ENCODE measurements around the gene NAALADL2. TPM values are rescaled to one million over a fixed set of nuclear protein-coding genes. Genes with fewer than 3 reads are reported as not detected.

Gene NAALADL2
- polyA plus RNA-seq, 1 donor from 2014 or later = 1.6 TPM

GRCh38 chr3:175279911-175280310, 420.8 kb downstream of the NAALADL2 start:
- Histone ChIP-seq H2AFZ (ENCODE audit: low read depth, low read length) (no peak overlapping the region), H3K27me3 (ENCODE audit: insufficient read depth, low read depth, low read length) (no peaks in the 10 kb centered on the region), H3K27ac (ENCODE audit: low read length) (no peak overlapping the region), H3K79me2 (replicated peaks; ENCODE audit: insufficient read depth, low read length) (no peaks in the 10 kb centered on the region), H3K4me3 (ENCODE audit: low read length) (no peak overlapping the region), H3K4me2 (ENCODE audit: low read length) (no peak overlapping the region), H3K36me3 (ENCODE audit: insufficient read depth, low read length) (no peaks in the 10 kb centered on the region), H3F3A (ENCODE audit: insufficient read depth, low read length, poor library complexity, severe bottlenecking) (no peaks in the 10 kb centered on the region), H4K20me1 (ENCODE audit: insufficient read depth) (no peaks in the 10 kb centered on the region), H3K9me3 (ENCODE audit: low read length) (no peaks in the 10 kb centered on the region), H3K9ac (ENCODE audit: low read length) (no peak overlapping the region), H3K9me2 (ENCODE audit: insufficient read depth, low read length) (no peaks in the 10 kb centered on the region)
- TF ChIP-seq CTCF (IDR thresholded peaks at IDR 0.05; ENCODE audit: poor library complexity, severe bottlenecking) = no peak
- TF ChIP-seq TAF1 (IDR thresholded peaks at IDR 0.05; ENCODE audit: low read depth) = no peak
- no peak for TF ChIP-seq REST (IDR thresholded peaks at IDR 0.05; ENCODE audit: borderline replicate concordance)
- TF ChIP-seq SMC3 (conservative IDR thresholded peaks at IDR 0.05; ENCODE audit: poor library complexity) = no peak
- TF ChIP-seq POLR2AphosphoS5 (IDR thresholded peaks at IDR 0.05) = no peak
- TF ChIP-seq EP300 (conservative IDR thresholded peaks at IDR 0.05; ENCODE audit: poor library complexity, severe bottlenecking) = no peak
- no peak for TF ChIP-seq EZH2 (IDR thresholded peaks at IDR 0.05; ENCODE audit: borderline replicate concordance, insufficient read depth, low read length, poor library complexity, severe bottlenecking)
- TF ChIP-seq RAD21 (conservative IDR thresholded peaks at IDR 0.05) = no peak
- TF ChIP-seq MXI1 (conservative IDR thresholded peaks at IDR 0.05; ENCODE audit: poor library complexity, severe bottlenecking) = no peak

DNA sequence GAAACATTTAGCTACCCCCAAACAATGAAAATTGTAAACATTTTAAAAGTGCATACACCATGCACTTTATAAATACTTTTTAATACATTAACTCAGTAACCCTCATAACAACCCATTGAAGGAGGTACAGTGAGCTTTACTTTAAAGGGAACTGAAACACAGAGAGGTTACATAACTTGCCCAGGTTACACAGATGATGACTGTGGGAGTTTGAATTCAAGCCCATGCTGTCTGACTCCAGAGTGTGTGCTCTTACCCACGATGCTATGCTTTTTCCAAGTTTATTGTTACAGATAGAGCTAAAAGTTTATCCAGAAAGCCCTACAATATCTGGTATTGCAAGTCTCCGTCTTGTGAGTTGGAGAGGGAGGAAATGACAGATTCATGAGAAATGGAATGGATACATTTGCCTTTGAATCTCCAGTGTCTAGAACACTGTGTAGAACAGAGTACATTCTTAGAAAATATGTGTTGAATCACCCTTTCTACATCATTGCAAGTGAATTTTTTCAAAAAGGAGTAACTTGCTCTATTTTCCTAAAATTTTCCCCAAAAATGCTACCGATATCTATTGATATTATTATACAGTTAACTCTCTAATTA, 428.3 kb downstream of the NAALADL2 start:
- H3K79me2 ChIP-seq (replicated peaks; ENCODE audit: insufficient read depth, low read length) = no peaks in the 10 kb centered on the region
- no peaks in the 10 kb centered on the region for H3F3A ChIP-seq (ENCODE audit: insufficient read depth, low read length, poor library complexity, severe bottlenecking)
- H3K27me3 ChIP-seq (ENCODE audit: insufficient read depth, low read depth, low read length) = no peaks in the 10 kb centered on the region
- H3K27ac ChIP-seq (ENCODE audit: low read length) = no peak overlapping the region
- no peaks in the 10 kb centered on the region for H3K9me3 ChIP-seq (ENCODE audit: low read length)
- no peak overlapping the region for H3K9ac ChIP-seq (ENCODE audit: low read length)
- no peaks in the 10 kb centered on the region for H4K20me1 ChIP-seq (ENCODE audit: insufficient read depth)
- TF ChIP-seq MXI1 (conservative IDR thresholded peaks at IDR 0.05; ENCODE audit: poor library complexity, severe bottlenecking) (no peak), TAF1 (IDR thresholded peaks at IDR 0.05; ENCODE audit: low read depth) (no peak), EP300 (conservative IDR thresholded peaks at IDR 0.05; ENCODE audit: poor library complexity, severe bottlenecking) (no peak), REST (IDR thresholded peaks at IDR 0.05; ENCODE audit: borderline replicate concordance) (no peak), SMC3 (conservative IDR thresholded peaks at IDR 0.05; ENCODE audit: poor library complexity) (no peak), RAD21 (conservative IDR thresholded peaks at IDR 0.05) (no peak)
- H2AFZ ChIP-seq (ENCODE audit: low read depth, low read length) = no peak overlapping the region
- no peak overlapping the region for H3K4me2 ChIP-seq (ENCODE audit: low read length)
- H3K4me3 ChIP-seq (ENCODE audit: low read length) = no peak overlapping the region
- no peaks in the 10 kb centered on the region for H3K36me3 ChIP-seq (ENCODE audit: insufficient read depth, low read length)
- H3K9me2 ChIP-seq (ENCODE audit: insufficient read depth, low read length) = no peaks in the 10 kb centered on the region
